T-cell (primary cell): ENCODE results near the gene QSOX1. TPM values are rescaled to one million over a fixed set of nuclear protein-coding genes. Genes with fewer than 3 reads are reported as not detected.

Source experiments
- ATAC-seq, 4 experiments: fragments of 200-7000 bp in 3 of 4; fragments of 150-1000 bp in 1 of 4; cut with Tn5 transposase; replicated peaks in 1 of 4; 1 replicate in 3 of 4; 2 replicates in 1 of 4; pipeline ENCODE4 v1.10.0; 2021; ENCODE audit warnings: moderate library complexity in 3 of 4, mild to moderate bottlenecking in 2 of 4, moderate number of reproducible peaks in 1 of 4
- CTCF ChIA-PET, 2 donors: fragments of 300-600 bp; sonication (Branson Sonifier 250); formaldehyde crosslinking; loops; one replicate each; lab custom pipeline; 2022; ENCODE audit warnings: antibody characterized with exemption in 2 of 2; lab: Charles Lee
- POLR2A ChIA-PET, 2 donors: fragments of 300-600 bp; sonication (Branson Sonifier 250); formaldehyde crosslinking; loops; one replicate each; lab custom pipeline; 2022; ENCODE audit warnings: antibody characterized with exemption in 2 of 2; lab: Charles Lee
- DNase-seq, 35 experiments: peaks; one replicate each; pipeline versions ENCODE4 v3.0.0 to v3.0.0-alpha.2; 2013 to 2023
- H3K27ac ChIP-seq: one replicate; pipeline ENCODE4 v1.5.1; 2013; ENCODE audit warnings: low read length
- H3K27me3 ChIP-seq, 2 experiments: replicated peaks in 1 of 2; 1 replicate in 1 of 2; 2 replicates in 1 of 2; pipeline versions ENCODE4 v1.6.1 to v1.7.0; 2013; ENCODE audit warnings: low read length in 1 of 2, mixed read lengths in 1 of 2; ENCODE audit not compliant: control insufficient read depth in 2 of 2, insufficient read depth in 2 of 2; ENCODE audit errors: extremely low read depth in 1 of 2
- H3K36me3 ChIP-seq, 2 donors: 1 replicate in 1 of 2; 2 replicates in 1 of 2; pipeline versions ENCODE4 v1.6.1 to v1.7.0; 2013; ENCODE audit warnings: low read length in 1 of 2; ENCODE audit not compliant: control insufficient read depth in 2 of 2, insufficient read depth in 1 of 2; ENCODE audit errors: extremely low read depth in 1 of 2
- H3K4me1 ChIP-seq, 2 experiments: 1 replicate in 1 of 2; 2 replicates in 1 of 2; pipeline versions ENCODE4 v1.6.1 to v1.7.0; 2013; ENCODE audit warnings: low read length in 2 of 2, mixed read lengths in 1 of 2; ENCODE audit not compliant: insufficient read depth in 2 of 2, control insufficient read depth in 1 of 2; ENCODE audit errors: extremely low read depth in 1 of 2
- H3K4me3 ChIP-seq, 2 donors: 1 replicate in 1 of 2; 2 replicates in 1 of 2; pipeline versions ENCODE4 v1.5.1 to v1.7.0; 2013; ENCODE audit warnings: mild to moderate bottlenecking in 2 of 2, low read length in 1 of 2, moderate library complexity in 1 of 2; ENCODE audit not compliant: control insufficient read depth in 1 of 2; ENCODE audit errors: extremely low read depth in 1 of 2
- H3K9me3 ChIP-seq: 2 replicates; pipeline ENCODE4 v1.7.0; 2013
- H3K27ac Mint-ChIP-seq, 2 donors: one replicate each; pipeline ENCODE4 v1.8.0; 2020 to 2021; ENCODE audit warnings: mild to moderate bottlenecking in 2 of 2, mixed read lengths in 2 of 2
- H3K27me3 Mint-ChIP-seq, 2 donors: one replicate each; pipeline ENCODE4 v1.8.0; 2021 to 2022; ENCODE audit warnings: mixed read lengths in 2 of 2
- H3K36me3 Mint-ChIP-seq: one replicate; pipeline ENCODE4 v1.8.0; 2021; ENCODE audit warnings: mixed read lengths
- H3K4me1 Mint-ChIP-seq, 3 donors: one replicate each; pipeline ENCODE4 v1.8.0; 2020 to 2022; ENCODE audit warnings: mixed read lengths in 3 of 3, mild to moderate bottlenecking in 1 of 3
- H3K4me3 Mint-ChIP-seq, 3 donors: one replicate each; pipeline ENCODE4 v1.8.0; 2020 to 2022; ENCODE audit warnings: mild to moderate bottlenecking in 3 of 3, mixed read lengths in 3 of 3, moderate library complexity in 3 of 3
- H3K9me3 Mint-ChIP-seq, 3 donors: one replicate each; pipeline ENCODE4 v1.8.0; 2020 to 2022; ENCODE audit warnings: mixed read lengths in 3 of 3
- WGBS: methylation state at CpG from one replicate; pipeline ENCODE4 v1.1.5; 2013; ENCODE audit warnings: missing lambda C conversion rate; ENCODE audit not compliant: insufficient coverage; 5-methylcytosine and 5-hydroxymethylcytosine counted together
- total RNA-seq, 35 experiments: library from RNA in 6 of 35; stranded (reverse) in 6 of 35; fragments of 120-200 nt in 1 of 35; gene quantifications; one replicate each; pipeline versions ENCODE4 v1.2.1 to v1.2.4 and lab custom pipeline; 2013 to 2026

QSOX1 gene
- total RNA-seq, 5 donors from 2014 or later (not counting 1 experiment from before 2014, with no cell fraction given) = 19.7 to 32.5 (median 28.2) TPM

GRCh38 chr1:180232521-180233043 is 77.9 kb downstream of the QSOX1 start:
- no peaks in the 10 kb centered on the region for H3K36me3 ChIP-seq
- peaks cover 40 to 55% (median 48%) of the 10 kb centered on the region in 3 donors for H3K4me1 Mint-ChIP-seq
- WGBS = 20% methylated on average over 1 of the region's 11 CpGs
- H3K9me3 Mint-ChIP-seq = no peaks in the 10 kb centered on the region
- H3K9me3 ChIP-seq = no peaks in the 10 kb centered on the region
- H3K27ac ChIP-seq = no peak overlapping the region
- H3K4me3 Mint-ChIP-seq = peak overlapping the region in 2 of 3 donors; percentile 69 to 73
- H3K4me3 ChIP-seq = no peak overlapping the region
- ChIA-PET CTCF (interaction anchor here in 1 of 2 donors (0.9 kb wide), 1 partner anchor 77 kb away, joined by 3 read pairs; no protein-coding TSS in a partner anchor), POLR2A (no interaction called here)
- H3K27me3 ChIP-seq = peaks cover 24 to 90% of the 10 kb centered on the region in 2 experiments
- no peak for DNase-seq
- no peaks in the 10 kb centered on the region for H3K36me3 Mint-ChIP-seq
- ATAC-seq = no peak
- peaks cover 54 to 82% of the 10 kb centered on the region in 2 donors for H3K27me3 Mint-ChIP-seq
- H3K4me1 ChIP-seq = peaks cover 20 to 67% of the 10 kb centered on the region in 2 experiments
- no peak overlapping the region for H3K27ac Mint-ChIP-seq

- Mint-ChIP-seq H3K9me3 (no peaks in the 10 kb centered on the region), H3K36me3 (no peaks in the 10 kb centered on the region), H3K27ac (no peak overlapping the region), H3K27me3 (peaks cover 55 to 81% of the 10 kb centered on the region in 2 donors), H3K4me1 (peaks cover 45 to 54% (median 48%) of the 10 kb centered on the region in 3 donors), H3K4me3 (peak overlapping the region in 1 of 3 donors; percentile 73)
- WGBS = 9% methylated on average over 65 of the region's 71 CpGs
- H3K9me3 ChIP-seq = no peaks in the 10 kb centered on the region
- peaks cover 28 to 86% of the 10 kb centered on the region in 2 experiments for H3K27me3 ChIP-seq
- ChIA-PET POLR2A (no interaction called here), CTCF (no interaction called here)
- ATAC-seq (no peak), DNase-seq (no peak)
- H3K36me3 ChIP-seq = no peaks in the 10 kb centered on the region
- H3K4me1 ChIP-seq = peaks cover 20 to 65% of the 10 kb centered on the region in 2 experiments
- H3K4me3 ChIP-seq = peak overlapping the region in 1 of 2 donors; percentile 23
- H3K27ac ChIP-seq = no peak overlapping the region
Observed at GRCh38 chr1:180233191-180234011, 78.7 kb downstream of the QSOX1 start.

- H3K27ac Mint-ChIP-seq = no peak overlapping the region
- no peaks in the 10 kb centered on the region for H3K36me3 Mint-ChIP-seq
- DNase-seq = no peak
- no peak for ATAC-seq
- CTCF ChIA-PET = interaction anchor here in 1 of 2 donors (0.7 kb wide), 1 partner anchor 20 kb away, joined by 4 read pairs; no protein-coding TSS in a partner anchor
- no peaks in the 10 kb centered on the region for H3K9me3 ChIP-seq
- H3K4me3 ChIP-seq = no peak overlapping the region
- H3K4me3 Mint-ChIP-seq = peak overlapping the region in 1 of 3 donors; percentile 73
- H3K9me3 Mint-ChIP-seq = no peaks in the 10 kb centered on the region
- H3K27me3 Mint-ChIP-seq = peaks cover 60 to 84% of the 10 kb centered on the region in 2 donors
- peaks cover 39 to 47% (median 44%) of the 10 kb centered on the region in 3 donors for H3K4me1 Mint-ChIP-seq
- POLR2A ChIA-PET = no interaction called here
- H3K27me3 ChIP-seq = peaks cover 31 to 80% of the 10 kb centered on the region in 2 experiments
- 5% methylated on average over 49 of the region's 51 CpGs for WGBS
- no peaks in the 10 kb centered on the region for H3K36me3 ChIP-seq
- peaks cover 14 to 55% of the 10 kb centered on the region in 2 experiments for H3K4me1 ChIP-seq
- no peak overlapping the region for H3K27ac ChIP-seq
Observed at GRCh38 chr1:180234369-180235076, 79.9 kb downstream of the QSOX1 start.

GRCh38 chr1:180235077-180235501 is 80.4 kb downstream of the QSOX1 start:
- H3K4me1 ChIP-seq = peaks cover 14 to 54% of the 10 kb centered on the region in 2 experiments
- no peak overlapping the region for H3K4me3 ChIP-seq
- DNase-seq = no peak
- Mint-ChIP-seq H3K36me3 (no peaks in the 10 kb centered on the region), H3K27me3 (peaks cover 63 to 89% of the 10 kb centered on the region in 2 donors), H3K27ac (no peak overlapping the region), H3K9me3 (no peaks in the 10 kb centered on the region), H3K4me3 (peak overlapping the region in 2 of 3 donors; percentile 6 to 73), H3K4me1 (peaks cover 39 to 47% (median 44%) of the 10 kb centered on the region in 3 donors)
- CTCF ChIA-PET = no interaction called here
- no peak overlapping the region for H3K27ac ChIP-seq
- WGBS = 9% methylated on average over 20 of the region's 30 CpGs
- POLR2A ChIA-PET = no interaction called here
- peaks cover 32 to 82% of the 10 kb centered on the region in 2 experiments for H3K27me3 ChIP-seq
- ATAC-seq = no peak
- no peaks in the 10 kb centered on the region for H3K9me3 ChIP-seq
- no peaks in the 10 kb centered on the region for H3K36me3 ChIP-seq

- DNase-seq (no peak), ATAC-seq (no peak)
- Histone ChIP-seq H3K27ac (no peak overlapping the region), H3K4me3 (peak overlapping the region in 1 of 2 donors; percentile 32), H3K9me3 (no peaks in the 10 kb centered on the region), H3K4me1 (peaks cover 12 to 49% of the 10 kb centered on the region in 2 experiments), H3K36me3 (no peaks in the 10 kb centered on the region), H3K27me3 (peaks cover 35 to 77% of the 10 kb centered on the region in 2 experiments)
- 9% methylated on average over 48 of the region's 49 CpGs for WGBS
- H3K4me1 Mint-ChIP-seq = peaks cover 39 to 44% (median 44%) of the 10 kb centered on the region in 3 donors
- POLR2A ChIA-PET = no interaction called here
- H3K27me3 Mint-ChIP-seq = peaks cover 67 to 92% of the 10 kb centered on the region in 2 donors
- H3K36me3 Mint-ChIP-seq = no peaks in the 10 kb centered on the region
- no peaks in the 10 kb centered on the region for H3K9me3 Mint-ChIP-seq
- H3K4me3 Mint-ChIP-seq = peak overlapping the region in 1 of 3 donors; percentile 73
- no peak overlapping the region for H3K27ac Mint-ChIP-seq
- CTCF ChIA-PET = no interaction called here
Observed at GRCh38 chr1:180235502-180236239, 81.0 kb downstream of the QSOX1 start.
